OCI-LY1 (cell line): ENCODE results near the gene KIAA0232.

Experiments used
- H2AFZ ChIP-seq: fragments of 200-600 bp; sonication (generic), shearing (Covaris generic); 2 replicates; pipeline ENCODE4 v1.6.0; 2014; ENCODE audit warnings: antibody characterized with exemption, mild to moderate bottlenecking, low read length
- H3F3A ChIP-seq: fragments of 200-600 bp; sonication (generic), shearing (Covaris generic); 2 replicates; pipeline ENCODE4 v1.6.0; 2014; ENCODE audit warnings: mild to moderate bottlenecking, antibody characterized with exemption, low read length, moderate library complexity; ENCODE audit not compliant: insufficient read depth
- H3K27ac ChIP-seq: fragments of 200-600 bp; sonication (generic); 2 replicates; pipeline ENCODE4 v1.5.1; 2014; ENCODE audit warnings: low read length, mixed run types, mild to moderate bottlenecking, low read depth; ENCODE audit not compliant: poor library complexity, severe bottlenecking
- H3K27me3 ChIP-seq: fragments of 200-600 bp; sonication (generic); 2 replicates; pipeline ENCODE4 v1.6.0; 2014; ENCODE audit warnings: antibody characterized with exemption, mild to moderate bottlenecking, low read length, moderate library complexity; ENCODE audit not compliant: insufficient read depth
- H3K36me3 ChIP-seq: fragments of 200-600 bp; sonication (generic); 2 replicates; pipeline ENCODE4 v1.6.1; 2014; ENCODE audit warnings: mild to moderate bottlenecking, antibody characterized with exemption, low read length, moderate library complexity, mixed read lengths; ENCODE audit not compliant: insufficient read depth
- H3K4me1 ChIP-seq: fragments of 200-600 bp; sonication (generic); 2 replicates; pipeline ENCODE4 v1.5.1; 2014; ENCODE audit warnings: mild to moderate bottlenecking, low read length, moderate library complexity; ENCODE audit not compliant: insufficient read depth, severe bottlenecking
- H3K4me2 ChIP-seq: fragments of 200-600 bp; sonication (generic), shearing (Covaris generic); 2 replicates; pipeline ENCODE4 v1.6.1; 2014; ENCODE audit warnings: low read length
- H3K4me3 ChIP-seq: fragments of 200-600 bp; sonication (generic); 2 replicates; pipeline ENCODE4 v1.5.1; 2014; ENCODE audit warnings: low read length, low read depth, mild to moderate bottlenecking, mixed read lengths; ENCODE audit not compliant: poor library complexity, severe bottlenecking
- H3K79me2 ChIP-seq: fragments of 200-600 bp; shearing (Covaris generic); 2 replicates; pipeline ENCODE4 v1.6.1; 2016; ENCODE audit warnings: mixed run types, low read length, mixed read lengths; ENCODE audit not compliant: insufficient read depth
- H3K9ac ChIP-seq: fragments of 200-600 bp; sonication (generic), shearing (Covaris generic); 2 replicates; pipeline ENCODE4 v1.6.1; 2014; ENCODE audit warnings: mild to moderate bottlenecking, low read length, mixed read lengths
- H3K9me2 ChIP-seq: fragments of 200-600 bp; sonication (generic), shearing (Covaris generic); 2 replicates; pipeline ENCODE4 v1.6.1; 2014; ENCODE audit warnings: low read depth, mild to moderate bottlenecking, low read length, mixed read lengths
- H3K9me3 ChIP-seq: fragments of 200-600 bp; shearing (Covaris generic); 2 replicates; pipeline ENCODE4 v1.6.1; 2014; ENCODE audit warnings: low read length, mixed read lengths
- H4K20me1 ChIP-seq: fragments of 200-600 bp; sonication (generic), shearing (Covaris generic); 2 replicates; pipeline ENCODE4 v1.6.0; 2016; ENCODE audit warnings: mild to moderate bottlenecking, low read length; ENCODE audit not compliant: insufficient read depth
- CTCF ChIP-seq: fragments of 200-600 bp; sonication (generic), shearing (Covaris generic); IDR thresholded peaks from 2 replicates; pipeline ENCODE4 v1.5.1; 2017; ENCODE audit warnings: mild to moderate bottlenecking, antibody characterized with exemption, low read length, moderate library complexity, mixed read lengths
- EZH2 ChIP-seq: fragments of 200-600 bp; sonication (generic), shearing (Covaris generic); IDR thresholded peaks from 2 replicates; pipeline ENCODE4 v1.8.0; 2017; ENCODE audit warnings: borderline replicate concordance, mixed run types, mild to moderate bottlenecking, antibody characterized with exemption, low read length, moderate library complexity, mixed read lengths

KIAA0232 gene

GRCh38 chr4:6856391-6856790 is 73.9 kb downstream of the KIAA0232 start:
- H3K36me3 ChIP-seq, result peaks cover 12% of the 10 kb centered on the region
- H3K27me3 ChIP-seq, result no peaks in the 10 kb centered on the region
- no peak overlapping the region for H3K27ac ChIP-seq

DNA sequence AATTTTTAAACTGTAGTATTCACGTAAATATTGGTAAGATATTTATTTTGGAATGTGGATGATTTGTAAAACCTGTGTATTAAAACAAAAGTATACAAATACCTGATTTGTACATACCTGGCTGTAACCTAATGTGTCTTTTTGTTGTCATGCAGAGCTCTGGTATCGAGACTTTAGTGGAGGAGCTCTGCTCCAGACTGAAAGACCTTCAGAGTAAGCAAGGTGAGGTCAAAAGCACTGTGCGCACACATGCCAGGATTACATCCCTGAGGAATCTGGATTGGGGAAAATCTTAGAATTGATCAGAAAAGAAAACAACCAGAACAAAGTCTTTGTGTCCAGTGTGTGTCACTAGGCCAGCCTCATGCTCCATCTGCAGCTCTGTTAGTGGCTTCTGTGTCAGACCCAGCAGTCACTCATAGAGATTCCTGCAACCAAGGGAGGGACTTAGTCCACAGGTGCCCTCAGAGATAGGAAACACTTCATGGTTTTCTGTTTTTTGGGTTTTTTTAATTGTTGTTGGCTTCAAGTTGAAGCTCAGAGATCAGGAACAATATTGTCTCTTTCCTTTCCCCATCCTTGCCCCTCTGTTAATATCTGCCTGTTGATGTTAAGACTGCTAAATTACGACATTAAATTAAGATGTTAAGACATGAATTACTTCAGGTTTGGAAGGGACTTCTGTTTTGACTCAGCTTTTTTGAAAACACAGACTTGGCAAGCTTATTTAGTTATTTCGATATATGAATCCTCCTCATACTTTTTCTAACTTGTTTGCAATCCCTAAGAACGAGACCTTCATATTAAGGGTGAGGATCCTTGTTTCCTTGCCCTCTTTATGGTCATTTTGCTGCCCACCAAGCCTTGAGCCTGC is 74.7 kb downstream of the KIAA0232 start:
- Histone ChIP-seq H3K9me3 (no peaks in the 10 kb centered on the region), H3K36me3 (peaks cover 20% of the 10 kb centered on the region), H3K27me3 (no peaks in the 10 kb centered on the region), H3K79me2 (no peaks in the 10 kb centered on the region), H4K20me1 (no peaks in the 10 kb centered on the region), H3K4me1 (peaks cover 16% of the 10 kb centered on the region), H2AFZ (no peak overlapping the region), H3K4me2 (no peak overlapping the region), H3F3A (no peaks in the 10 kb centered on the region), H3K4me3 (no peak overlapping the region), H3K27ac (no peak overlapping the region), H3K9me2 (no peaks in the 10 kb centered on the region), H3K9ac (no peak overlapping the region)
- TF ChIP-seq EZH2, result no peak
- no peak for TF ChIP-seq CTCF

More at GRCh38 chr4:6856391-6856790, 73.9 kb downstream of the KIAA0232 start:
- Histone ChIP-seq H4K20me1 (no peaks in the 10 kb centered on the region), H2AFZ (no peak overlapping the region), H3K79me2 (no peaks in the 10 kb centered on the region), H3K9me3 (no peaks in the 10 kb centered on the region), H3K9ac (no peak overlapping the region), H3K4me3 (no peak overlapping the region), H3F3A (no peaks in the 10 kb centered on the region), H3K4me1 (peaks cover 16% of the 10 kb centered on the region), H3K4me2 (no peak overlapping the region), H3K9me2 (no peaks in the 10 kb centered on the region)
- TF ChIP-seq CTCF (no peak), EZH2 (no peak)

DNA sequence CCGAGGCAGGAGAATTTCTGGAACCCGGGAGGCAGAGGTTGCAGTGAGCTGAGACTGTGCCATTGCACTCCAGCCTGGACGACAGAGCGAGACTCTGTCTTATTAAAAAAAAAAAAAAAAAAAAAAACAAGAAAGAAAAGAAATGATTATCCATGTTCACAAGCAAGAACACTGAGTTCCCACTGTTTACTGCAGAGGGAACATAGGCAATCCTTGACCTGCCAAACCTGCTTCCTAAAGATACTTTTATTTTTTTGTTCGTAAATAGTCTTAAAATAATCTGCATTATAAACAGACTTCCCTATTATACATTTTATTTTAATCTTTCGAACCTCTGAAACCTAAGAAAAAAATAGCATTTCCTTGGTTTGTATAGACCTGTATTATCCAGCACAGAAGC is 76.5 kb downstream of the KIAA0232 start:
- H3K9me2 ChIP-seq, result no peaks in the 10 kb centered on the region
- H3K9ac ChIP-seq, result no peak overlapping the region
- no peaks in the 10 kb centered on the region for H3K79me2 ChIP-seq
- H3K4me2 ChIP-seq, result no peak overlapping the region
- H3K27ac ChIP-seq, result no peak overlapping the region
- no peaks in the 10 kb centered on the region for H3F3A ChIP-seq
- no peak overlapping the region for H3K4me3 ChIP-seq
- no peaks in the 10 kb centered on the region for H3K9me3 ChIP-seq
- no peaks in the 10 kb centered on the region for H3K27me3 ChIP-seq
- no peaks in the 10 kb centered on the region for H4K20me1 ChIP-seq
- peaks cover 11% of the 10 kb centered on the region for H3K4me1 ChIP-seq
- H2AFZ ChIP-seq, result no peak overlapping the region
- TF ChIP-seq EZH2 (no peak), CTCF (no peak)
- H3K36me3 ChIP-seq, result peaks cover 20% of the 10 kb centered on the region
